Brain microvascular endothelial cell (primary cell): ENCODE data around the gene RPAP3.

ENCODE experiments used
- DNase-seq: peaks from one replicate; pipeline ENCODE4 v3.0.0-alpha.2; 2020
- H3K27ac ChIP-seq: fragments of 250-450 bp; sonication (Bioruptor Pico); 2 replicates; pipeline ENCODE4 v1.5.1; 2020; ENCODE audit warnings: mild to moderate bottlenecking, moderate library complexity
- H3K27me3 ChIP-seq: fragments of 250-450 bp; sonication (Bioruptor Pico); replicated peaks from 2 replicates; pipeline ENCODE4 v1.5.1; 2020; ENCODE audit warnings: mild to moderate bottlenecking
- H3K36me3 ChIP-seq: fragments of 250-450 bp; sonication (Bioruptor Pico); replicated peaks from 2 replicates; pipeline ENCODE4 v1.5.1; 2020; ENCODE audit warnings: mild to moderate bottlenecking
- H3K4me3 ChIP-seq: 2 replicates; pipeline ENCODE4 v1.5.1; 2011; ENCODE audit warnings: low read depth, mild to moderate bottlenecking, control low read depth, low read length, moderate library complexity
- in situ Hi-C: cut with HindIII; loops from 2 replicates; pipeline ENCODE4 v1.10.0; 2017; ENCODE audit warnings: low sequenced_read_pairs, low pct_ligation_motif_present
- TF ChIP-seq, protein P1 (sequence below): IDR thresholded peaks from 2 replicates; pipeline ENCODE4 v1.5.1; 2011; ENCODE audit warnings: low read depth, mild to moderate bottlenecking, moderate library complexity, low read length, control low read depth, inconsistent platforms; ENCODE audit errors: missing control alignments

The RPAP3 gene

DNA sequence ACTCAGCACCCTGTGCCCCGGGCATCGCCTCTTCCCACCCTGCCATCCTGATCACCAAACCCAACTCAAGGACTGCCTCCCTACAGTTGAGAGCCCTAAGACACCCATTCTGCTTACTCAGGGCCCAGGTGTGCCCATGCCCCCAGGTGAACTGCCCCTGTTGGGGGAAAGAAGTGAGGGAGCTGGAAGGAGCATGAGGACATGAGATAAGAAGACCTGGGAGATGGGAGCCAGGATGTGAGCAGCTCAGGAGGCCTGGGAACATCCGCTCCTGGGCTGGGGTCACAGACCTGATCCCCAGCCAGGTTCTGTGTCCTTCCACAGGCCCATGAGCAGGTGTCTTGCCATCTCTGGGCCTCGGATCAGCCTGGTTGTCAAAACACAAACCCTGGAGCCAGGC is 46.3 kb upstream of the RPAP3 start:
- no peak for DNase-seq
- TF ChIP-seq, protein P1, sequence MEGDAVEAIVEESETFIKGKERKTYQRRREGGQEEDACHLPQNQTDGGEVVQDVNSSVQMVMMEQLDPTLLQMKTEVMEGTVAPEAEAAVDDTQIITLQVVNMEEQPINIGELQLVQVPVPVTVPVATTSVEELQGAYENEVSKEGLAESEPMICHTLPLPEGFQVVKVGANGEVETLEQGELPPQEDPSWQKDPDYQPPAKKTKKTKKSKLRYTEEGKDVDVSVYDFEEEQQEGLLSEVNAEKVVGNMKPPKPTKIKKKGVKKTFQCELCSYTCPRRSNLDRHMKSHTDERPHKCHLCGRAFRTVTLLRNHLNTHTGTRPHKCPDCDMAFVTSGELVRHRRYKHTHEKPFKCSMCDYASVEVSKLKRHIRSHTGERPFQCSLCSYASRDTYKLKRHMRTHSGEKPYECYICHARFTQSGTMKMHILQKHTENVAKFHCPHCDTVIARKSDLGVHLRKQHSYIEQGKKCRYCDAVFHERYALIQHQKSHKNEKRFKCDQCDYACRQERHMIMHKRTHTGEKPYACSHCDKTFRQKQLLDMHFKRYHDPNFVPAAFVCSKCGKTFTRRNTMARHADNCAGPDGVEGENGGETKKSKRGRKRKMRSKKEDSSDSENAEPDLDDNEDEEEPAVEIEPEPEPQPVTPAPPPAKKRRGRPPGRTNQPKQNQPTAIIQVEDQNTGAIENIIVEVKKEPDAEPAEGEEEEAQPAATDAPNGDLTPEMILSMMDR, result no peak
- Histone ChIP-seq H3K36me3 (no peaks in the 10 kb centered on the region), H3K27me3 (no peaks in the 10 kb centered on the region), H3K4me3 (no peak overlapping the region), H3K27ac (no peak overlapping the region)
- in situ Hi-C loops, result no loop called here

DNA sequence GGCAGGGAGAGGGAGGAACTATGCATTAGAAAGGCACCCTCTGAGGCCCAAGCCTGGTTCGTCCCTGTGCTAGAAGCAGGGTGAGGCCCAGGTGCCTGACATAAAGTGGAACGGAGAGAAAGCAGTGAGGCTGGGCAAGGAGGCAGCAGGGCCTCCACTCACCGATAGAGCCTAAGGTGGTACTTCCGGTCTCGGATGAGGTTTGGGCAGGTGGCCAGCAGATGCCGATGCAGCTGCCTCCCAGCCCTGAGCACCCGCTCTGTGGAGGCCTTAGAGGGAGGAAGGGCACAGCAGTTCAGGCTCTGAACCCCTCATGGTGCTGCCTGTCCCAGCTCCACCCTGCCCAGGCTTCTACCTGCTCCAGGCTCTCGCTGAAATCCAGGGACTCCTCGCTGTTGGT is 45.7 kb upstream of the RPAP3 start:
- DNase-seq, result no peak
- Histone ChIP-seq H3K27me3 (no peaks in the 10 kb centered on the region), H3K27ac (no peak overlapping the region), H3K36me3 (no peaks in the 10 kb centered on the region), H3K4me3 (no peak overlapping the region)
- TF ChIP-seq, protein P1, result no peak
- in situ Hi-C loops, result no loop called here

DNA sequence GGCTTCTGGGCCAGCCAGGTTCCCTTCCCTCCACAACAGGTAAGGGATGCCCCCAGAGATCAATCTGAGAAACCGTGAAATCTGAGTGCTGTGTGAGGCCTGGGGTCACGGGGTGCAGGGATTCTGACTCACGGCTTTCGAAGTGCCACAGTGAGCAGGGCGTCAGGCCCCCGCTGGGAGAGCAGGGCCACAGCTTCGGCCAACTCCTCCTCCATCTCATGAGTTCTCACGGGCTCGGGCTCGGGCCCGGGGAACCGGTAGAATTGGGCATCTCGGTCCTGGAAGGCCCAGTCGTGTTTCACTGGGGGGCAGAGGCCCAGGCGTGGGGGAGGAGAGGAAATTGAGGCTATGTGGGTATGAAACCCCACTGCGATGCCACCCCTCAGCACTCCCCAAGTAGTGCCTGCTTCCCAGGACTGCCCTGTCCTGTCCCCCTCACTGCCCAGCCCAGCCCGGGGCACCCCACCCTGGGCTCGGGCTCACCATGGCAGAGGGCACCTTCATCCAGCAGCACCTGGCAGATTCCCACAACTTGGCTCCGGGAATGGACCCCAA is 45.2 kb upstream of the RPAP3 start:
- TF ChIP-seq, protein P1, result no peak
- no peaks in the 10 kb centered on the region for H3K36me3 ChIP-seq

DNA sequence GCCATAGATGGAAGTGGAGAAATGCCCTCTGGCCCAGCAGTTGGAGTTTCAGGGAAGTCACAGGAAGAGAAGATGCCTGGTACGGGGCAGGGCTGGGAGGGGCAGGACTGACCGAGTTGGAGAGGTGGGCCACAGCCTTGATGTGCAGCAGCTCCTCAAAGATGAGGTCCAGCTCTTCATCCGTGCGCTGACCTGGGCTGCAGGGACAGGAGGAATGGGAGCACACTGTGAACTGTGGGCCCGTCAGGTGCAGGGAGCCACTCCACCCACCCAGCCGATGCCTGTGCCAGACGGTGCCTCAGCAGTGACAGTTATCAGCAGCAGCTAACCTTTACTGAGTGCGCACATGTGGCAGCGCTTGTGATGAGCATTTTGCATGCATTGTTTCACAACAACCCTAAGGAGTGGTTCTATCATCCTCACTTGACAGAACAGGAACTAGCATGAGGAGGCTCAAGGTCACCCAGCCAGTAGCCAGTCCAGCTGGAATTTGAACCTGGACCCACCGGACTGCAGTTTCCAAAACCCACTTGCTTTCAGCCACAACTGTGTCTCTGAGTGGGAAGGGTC is 44.5 kb upstream of the RPAP3 start:
- H3K36me3 ChIP-seq, result no peaks in the 10 kb centered on the region
- TF ChIP-seq, protein P1, result no peak

More for the DNA sequence above, 45.2 kb upstream of the RPAP3 start:
- no peak for DNase-seq
- H3K27ac ChIP-seq, result no peak overlapping the region
- in situ Hi-C loops, result no loop called here
- H3K27me3 ChIP-seq, result no peaks in the 10 kb centered on the region
- H3K4me3 ChIP-seq, result no peak overlapping the region

DNA sequence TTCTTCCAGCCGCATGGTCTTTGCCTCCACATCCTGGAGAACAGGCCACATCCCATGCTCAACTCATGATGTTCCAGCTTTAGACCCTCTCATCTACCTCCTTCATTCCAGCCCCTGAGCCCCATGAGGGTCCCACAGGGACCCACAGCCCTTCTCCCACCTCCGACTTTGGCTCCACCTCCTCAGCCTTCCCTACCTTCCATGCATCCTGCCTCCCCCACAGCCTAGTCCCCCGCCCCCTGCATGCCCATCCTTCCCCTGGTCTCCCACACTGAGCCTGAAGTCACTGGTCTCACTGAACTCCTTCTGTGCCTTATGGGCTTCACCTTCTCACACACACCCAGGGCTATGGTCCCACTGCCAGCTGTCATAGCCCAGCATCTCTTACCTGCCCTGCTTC is 43.1 kb upstream of the RPAP3 start:
- no peak overlapping the region for H3K27ac ChIP-seq
- H3K4me3 ChIP-seq, result no peak overlapping the region
- H3K36me3 ChIP-seq, result no peaks in the 10 kb centered on the region
- in situ Hi-C loops, result no loop called here
- DNase-seq, result no peak
- H3K27me3 ChIP-seq, result peaks cover 8% of the 10 kb centered on the region
- TF ChIP-seq, protein P1, result no peak

More for the DNA sequence above, 44.5 kb upstream of the RPAP3 start:
- H3K27me3 ChIP-seq, result peaks cover 6% of the 10 kb centered on the region
- H3K4me3 ChIP-seq, result no peak overlapping the region
- in situ Hi-C loops, result no loop called here
- H3K27ac ChIP-seq, result no peak overlapping the region
- DNase-seq, result no peak

DNA sequence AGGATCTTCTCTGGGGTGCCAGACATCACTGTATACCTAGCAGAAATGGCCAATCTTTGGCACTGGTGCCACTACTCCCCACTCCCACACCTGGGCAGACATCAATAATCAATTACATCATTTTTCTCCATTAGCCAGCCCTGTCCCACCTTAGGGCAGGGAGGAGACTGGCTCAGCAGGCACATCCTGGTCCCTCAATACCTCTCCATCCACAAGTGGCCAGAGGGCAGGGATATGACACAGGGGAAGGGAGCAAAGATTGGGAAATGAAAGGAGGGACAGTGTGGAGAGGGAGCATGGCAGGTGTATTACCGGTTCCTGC is 42.6 kb upstream of the RPAP3 start:
- H3K36me3 ChIP-seq, result no peaks in the 10 kb centered on the region
- TF ChIP-seq, protein P1, result no peak
- peaks cover 8% of the 10 kb centered on the region for H3K27me3 ChIP-seq
- in situ Hi-C loops, result no loop called here
- no peak overlapping the region for H3K4me3 ChIP-seq
- H3K27ac ChIP-seq, result no peak overlapping the region
- DNase-seq, result no peak
